NOMO-1 treated with dmso at 0.1 percent for 144 hours (cell line): ENCODE data around the gene AGXT.

Source experiments
- DNase-seq: peaks from one replicate; lab custom pipeline; 2025; ENCODE audit not compliant: unreplicated experiment; lab: John Stamatoyannopoulos, UW

The AGXT gene

DNA sequence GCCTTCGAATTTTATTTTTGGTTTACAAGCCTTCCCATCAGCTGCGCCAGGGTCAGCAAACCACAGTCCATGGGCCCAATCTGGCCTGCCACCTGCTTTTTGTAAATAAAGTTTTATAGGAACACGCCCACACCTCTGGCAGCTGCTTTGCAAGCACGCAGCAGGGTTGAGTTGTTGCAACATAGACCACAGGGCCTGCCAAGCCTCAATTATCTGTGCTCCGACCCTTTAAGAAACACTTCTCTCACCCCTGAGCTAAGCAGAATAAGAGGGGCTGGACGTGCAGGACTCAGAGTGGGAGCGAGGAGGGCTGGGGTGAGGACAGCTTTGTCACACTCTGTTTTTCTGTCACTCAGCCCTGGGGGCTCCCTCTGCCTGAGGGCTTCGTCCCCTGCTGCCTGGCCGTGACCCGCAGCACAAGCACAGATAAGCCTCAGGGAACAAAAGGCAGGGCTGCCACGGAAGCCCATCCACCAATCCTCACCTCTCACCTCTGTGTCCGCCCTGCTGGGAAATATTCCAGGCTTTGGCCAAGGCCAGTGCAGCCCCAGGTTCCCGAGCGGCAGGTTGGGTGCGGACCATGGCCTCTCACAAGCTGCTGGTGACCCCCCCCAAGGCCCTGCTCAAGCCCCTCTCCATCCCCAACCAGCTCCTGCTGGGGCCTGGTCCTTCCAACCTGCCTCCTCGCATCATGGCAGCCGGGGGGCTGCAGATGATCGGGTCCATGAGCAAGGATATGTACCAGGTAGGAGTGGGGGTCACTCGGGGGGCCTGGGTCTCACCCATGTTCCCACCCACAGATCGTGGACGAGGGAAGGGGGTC, at the start of gene AGXT:
Gene AGXT, plus strand, starts transcription at position 539 of the 823 bp plus-strand sequence. Its CDS starts 42 bp downstream, at position 581.
- DNase-seq: peak; percentile 44

DNA sequence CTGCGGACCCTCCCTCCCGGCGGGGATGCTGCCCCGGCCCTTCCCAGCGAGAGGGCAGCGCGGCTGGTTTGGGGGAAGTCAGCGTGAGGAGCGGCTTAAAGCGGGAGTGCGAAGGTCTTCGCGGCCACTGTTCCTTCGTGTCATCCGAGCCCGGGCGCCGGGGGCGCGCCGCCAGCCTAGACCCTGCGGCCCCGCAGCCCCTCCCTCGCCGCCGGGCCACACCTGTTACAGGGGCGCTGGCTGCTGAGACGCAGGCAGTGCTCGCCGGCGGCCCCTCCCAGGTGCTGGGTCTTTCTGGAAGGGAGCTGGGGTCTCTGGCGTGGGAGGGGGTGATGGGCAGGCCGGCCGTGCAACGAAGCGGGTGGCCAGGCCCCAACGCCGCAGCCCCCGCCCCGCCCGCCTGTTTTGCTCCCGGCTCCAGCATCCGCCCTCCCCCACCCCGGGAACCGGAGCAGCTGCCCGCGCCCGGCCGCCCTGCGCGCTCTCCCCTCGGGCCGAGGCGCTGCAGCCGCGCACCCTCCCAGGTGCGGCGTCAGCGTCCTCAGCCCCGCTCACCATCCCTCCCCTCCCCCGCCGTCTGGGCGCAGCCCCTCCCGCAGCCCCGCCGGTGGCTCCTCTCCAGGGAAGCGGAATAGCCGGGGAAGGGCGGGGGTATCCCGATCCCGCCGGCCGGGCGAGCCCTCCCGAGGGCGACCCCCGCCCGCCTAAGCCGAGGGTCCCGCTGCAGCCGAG, 49.3 kb upstream of the AGXT start:
- no peak for DNase-seq

GRCh38 chr2:240819858-240820606, 48.6 kb upstream of the AGXT start, which contains the start of gene KIF1A:
TSS of gene KIF1A (minus strand) at chr2:240820219. CDS start at chr2:240797752, 22,467 bp downstream.
- DNase-seq: no peak

DNA sequence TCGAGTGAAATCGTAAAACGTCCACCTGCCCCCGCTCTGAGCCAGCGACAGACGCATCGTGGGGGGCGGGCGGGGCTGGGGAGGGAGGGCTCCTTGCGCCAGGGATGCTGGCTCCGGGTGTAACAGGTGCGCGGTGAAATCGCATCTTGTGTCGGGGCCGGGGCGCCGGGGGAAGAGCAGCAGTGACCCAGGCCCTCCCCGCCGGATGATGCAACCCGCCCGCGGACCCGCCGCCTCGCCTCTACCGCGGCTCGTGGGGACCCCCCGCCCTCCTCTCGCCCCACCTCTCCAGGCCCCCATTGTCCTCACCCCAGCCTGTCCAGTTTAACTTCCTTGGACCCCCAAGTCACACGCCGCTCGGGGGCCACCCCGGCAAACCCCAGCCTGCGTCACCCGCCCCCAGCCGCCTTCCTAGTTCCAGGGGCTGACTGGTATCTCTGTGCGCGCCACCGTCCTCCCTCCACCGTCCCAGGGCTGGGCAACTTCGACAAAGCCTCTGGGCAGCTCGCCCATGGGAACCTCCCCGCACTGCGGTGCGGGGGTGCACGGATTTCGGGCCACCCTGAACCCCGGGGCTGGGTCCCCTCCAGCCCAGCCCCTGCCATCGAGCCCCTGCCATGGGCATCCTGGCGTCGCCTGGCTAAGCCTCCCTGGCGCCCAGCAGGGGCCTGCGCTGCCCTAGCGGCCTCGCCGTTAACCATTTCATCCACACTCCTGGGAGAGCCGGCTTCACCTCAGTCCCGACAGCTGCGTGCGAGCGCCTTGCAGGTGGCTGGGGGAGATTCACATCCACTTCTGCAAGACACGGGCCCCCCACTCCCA, 47.8 kb upstream of the AGXT start:
- DNase-seq: no peak

- DNase-seq: no peak
Observed at GRCh38 chr2:240821429-240821778, 47.2 kb upstream of the AGXT start.

DNA sequence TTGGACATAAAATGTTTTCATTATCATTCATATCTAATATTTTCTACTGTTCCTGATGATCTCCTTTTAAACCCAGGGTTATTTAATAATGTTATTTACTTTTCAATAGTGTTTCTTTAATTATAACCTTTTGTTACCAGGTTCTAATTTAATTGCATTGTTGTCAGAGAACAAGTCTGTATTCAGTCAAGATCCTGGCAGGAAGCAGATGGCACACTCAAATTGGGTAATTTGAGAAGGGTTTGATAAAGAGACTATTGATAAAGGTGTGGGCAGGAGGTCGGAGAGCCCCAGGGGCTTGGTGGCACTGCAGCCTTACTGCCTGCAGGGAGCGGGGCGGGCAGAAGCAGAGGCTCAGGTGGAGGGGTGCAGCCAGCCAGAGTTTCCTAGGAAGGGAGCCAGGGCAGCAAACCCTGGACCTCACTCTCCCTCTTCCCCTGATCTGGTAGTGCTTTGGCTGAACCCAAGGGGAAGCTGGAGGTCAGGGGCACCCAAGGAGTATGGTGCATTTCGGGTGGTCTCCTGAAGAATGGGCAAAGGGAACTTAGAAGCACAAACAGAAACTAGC, 46.3 kb upstream of the AGXT start:
- DNase-seq: no peak

GRCh38 chr2:240823449-240824336, 44.9 kb upstream of the AGXT start:
- no peak for DNase-seq

GRCh38 chr2:240825476-240825875, 43.1 kb upstream of the AGXT start:
- DNase-seq: no peak

DNA sequence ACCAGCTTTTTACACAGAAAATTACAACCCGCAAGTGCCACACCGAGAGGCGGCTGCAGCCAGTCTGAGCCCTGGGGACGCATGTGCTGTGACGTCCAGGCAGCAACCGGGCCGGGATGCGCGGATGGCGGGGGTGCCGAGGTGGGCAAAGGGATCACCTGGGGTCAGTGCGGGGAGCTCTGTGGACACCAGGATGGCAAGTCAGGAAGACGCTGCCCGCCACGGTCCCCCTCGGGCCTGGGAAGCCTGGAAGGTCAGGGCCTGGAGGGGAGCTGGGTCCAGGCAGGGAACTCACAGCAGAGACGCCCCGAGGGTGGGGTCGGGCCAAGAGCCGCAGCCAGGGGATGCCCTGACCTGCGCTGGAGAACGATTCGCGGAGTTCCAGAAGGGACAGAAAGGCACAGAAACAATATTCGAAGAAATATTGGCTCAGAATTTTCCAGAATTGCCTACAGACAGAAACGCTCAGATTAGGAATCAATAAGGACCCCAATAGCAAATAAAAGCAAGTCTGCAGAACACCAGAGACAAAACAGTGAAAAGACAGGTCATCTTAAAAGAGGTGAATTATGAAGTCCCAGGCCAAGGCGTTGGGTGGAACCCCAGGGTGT, 36.9 kb upstream of the AGXT start:
- no peak for DNase-seq

- DNase-seq: peak; percentile 82
Observed at GRCh38 chr2:240832205-240832727, 36.4 kb upstream of the AGXT start.

GRCh38 chr2:240832921-240833494, 35.6 kb upstream of the AGXT start:
- no peak for DNase-seq

GRCh38 chr2:240833724-240834285, 34.8 kb upstream of the AGXT start:
- no peak for DNase-seq

DNA sequence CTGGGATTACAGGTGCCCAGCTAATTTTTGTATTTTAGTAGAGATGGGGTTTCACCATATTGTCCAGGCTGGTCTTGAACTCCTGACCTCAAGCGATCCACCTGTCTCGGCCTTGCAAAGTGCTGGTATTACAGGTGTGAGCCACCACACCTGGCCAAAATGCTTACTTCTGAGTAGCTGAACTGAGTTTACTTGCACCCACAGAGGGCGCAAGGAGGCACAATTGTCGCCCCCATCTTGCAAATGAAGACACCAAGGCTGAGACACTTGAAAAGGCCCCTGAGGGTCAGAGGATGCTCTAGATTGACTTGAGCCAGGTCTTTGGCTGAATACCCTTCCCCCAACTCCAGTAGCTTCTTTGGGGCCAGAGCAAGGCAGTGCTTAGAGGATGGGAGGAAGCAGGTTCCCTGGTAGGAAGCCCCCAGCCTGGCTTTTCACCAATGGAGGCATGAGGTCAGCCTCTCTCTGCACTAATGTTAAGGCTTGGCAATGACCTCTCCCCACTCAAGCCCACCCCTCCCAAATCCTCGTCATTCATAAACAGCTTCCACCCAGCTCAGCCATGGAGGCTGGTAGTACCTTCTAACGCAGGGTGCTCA, 34.1 kb upstream of the AGXT start:
- no peak for DNase-seq

DNA sequence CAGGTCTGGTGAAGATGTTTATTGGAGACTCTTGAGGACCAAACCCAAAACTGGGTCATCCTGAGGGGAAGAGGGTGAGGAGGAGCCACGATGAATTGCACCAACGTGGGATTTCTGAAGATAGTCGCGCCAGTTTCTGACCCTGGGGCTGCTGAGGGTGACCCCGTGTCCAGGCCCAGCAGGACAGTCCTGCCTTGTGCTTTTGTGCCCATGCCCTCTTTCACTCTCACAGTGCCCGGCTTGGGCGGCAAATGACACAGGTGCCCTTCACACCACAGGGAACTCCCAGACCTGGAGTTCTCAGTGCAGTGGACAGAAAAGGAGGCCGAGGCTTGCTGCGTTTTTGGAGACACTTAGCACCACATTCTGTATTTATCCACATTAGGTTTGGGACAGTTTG, 33.1 kb upstream of the AGXT start:
- DNase-seq: no peak

DNA sequence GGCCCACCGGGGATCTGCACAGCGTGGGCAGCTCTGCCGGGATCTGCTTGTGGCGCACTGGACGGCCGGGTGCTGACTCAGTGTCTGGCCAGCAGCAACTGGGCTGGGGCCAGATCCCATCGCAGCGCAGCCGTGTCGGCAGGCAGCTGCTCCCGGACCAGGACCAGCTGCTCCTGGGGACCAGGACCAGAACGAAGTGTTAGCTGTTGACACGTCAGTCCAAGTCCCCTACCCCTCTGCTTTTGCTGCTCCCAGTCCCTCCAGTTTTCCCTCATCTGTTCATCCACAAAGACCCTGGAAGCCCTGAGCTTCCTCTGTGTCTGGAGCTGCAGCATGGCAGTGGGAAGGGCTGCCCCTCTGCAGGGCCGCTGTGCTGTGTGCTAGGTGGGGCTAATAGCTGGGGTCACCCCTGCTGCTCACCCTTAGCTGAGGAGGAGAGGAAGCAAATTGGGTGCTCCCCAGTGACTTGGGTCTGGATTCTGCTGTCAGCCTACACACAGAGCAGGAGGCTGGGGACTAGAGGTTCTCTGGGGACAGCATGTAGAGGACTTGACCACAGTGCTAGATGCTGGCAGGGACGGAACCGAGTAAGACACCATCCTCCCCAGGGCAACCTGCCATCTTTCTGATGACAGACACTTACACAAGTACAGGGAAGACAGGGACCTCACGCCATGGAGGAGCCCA, 31.7 kb upstream of the AGXT start:
- DNase-seq: no peak

DNA sequence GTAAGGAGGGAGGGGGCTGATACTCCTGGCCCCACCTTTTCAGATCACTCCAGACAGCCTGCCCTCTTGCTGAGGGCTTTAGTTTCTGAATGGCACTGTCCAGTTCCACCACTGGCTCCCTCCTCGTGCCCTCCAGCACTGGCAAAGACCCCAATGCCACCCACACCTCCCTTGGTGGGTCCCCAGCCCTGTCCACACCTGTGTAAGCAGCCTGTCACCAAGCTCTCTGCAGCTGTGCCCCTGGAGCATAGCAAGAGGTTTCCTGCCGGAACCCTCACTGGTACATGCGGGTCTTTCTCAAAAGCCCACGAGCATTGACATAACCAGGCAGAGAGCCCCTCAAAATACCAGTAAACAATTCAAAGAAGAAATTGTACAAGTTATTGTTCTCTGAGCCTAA, 31.0 kb upstream of the AGXT start:
- DNase-seq: no peak
